GM12878 (cell line): ENCODE measurements around the gene GPR176. TPM values are rescaled to one million over a fixed set of nuclear protein-coding genes. Genes with fewer than 3 reads are reported as not detected.

Source experiments
- ATAC-seq: fragments of 200-7000 bp; cut with Tn5 transposase; 3 replicates; pipeline ENCODE4 v1.9.1; 2020; ENCODE audit warnings: mild to moderate bottlenecking, moderate library complexity
- BruUV-seq: library from RNA; stranded (reverse); fragments of 400-500 nt; replicated peaks from 2 replicates; lab custom pipeline; 2021; lab: Mats Ljungman, UMichigan
- CTCF ChIA-PET: fragments of 300-600 bp; sonication (Branson Sonifier 250); formaldehyde crosslinking; extraction: SDS; loops from one replicate; lab custom pipeline; 2021; ENCODE audit warnings: inconsistent platforms; lab: Yijun Ruan, JAX
- POLR2A ChIA-PET: fragments of 350-600 bp; formaldehyde crosslinking; extraction: SDS; loops from one replicate; lab custom pipeline; 2021; ENCODE audit warnings: inconsistent platforms; lab: Charles Lee
- RAD21 ChIA-PET: fragments of 300-600 bp; sonication (Branson Sonifier 250); formaldehyde crosslinking; loops from one replicate; lab custom pipeline; 2023; ENCODE audit warnings: antibody characterized with exemption; ENCODE audit not compliant: unreplicated experiment; lab: Charles Lee
- SMC1A ChIA-PET: fragments of 300-600 bp; sonication (Branson Sonifier 250); formaldehyde crosslinking; loops from one replicate; lab custom pipeline; 2023; ENCODE audit not compliant: unreplicated experiment, uncharacterized antibody; lab: Charles Lee
- DNase-seq: peaks from one replicate; pipeline ENCODE4 v3.0.0-alpha.2; 2011; ENCODE audit warnings: low read depth, low spot score
- FAIRE-seq: peaks from 3 replicates; lab custom pipeline; 2011; peaks lifted over from hg19 to GRCh38; lab: Jason Lieb, UNC
- H2AFZ ChIP-seq: 2 replicates; pipeline ENCODE4 v1.6.0; 2011; ENCODE audit warnings: low read depth, low read length, control low read depth; ENCODE audit not compliant: control insufficient read depth
- H3K27ac ChIP-seq: 2 replicates; pipeline ENCODE4 v1.5.1; 2011; ENCODE audit warnings: control low read depth; ENCODE audit not compliant: control insufficient read depth, insufficient read depth
- H3K27me3 ChIP-seq, 2 experiments: replicated peaks in 1 of 2; 2 replicates each; pipeline versions ENCODE4 v1.6.0 to v1.6.1; 2011; ENCODE audit warnings: low read length in 1 of 2; ENCODE audit not compliant: control insufficient read depth in 2 of 2, insufficient read depth in 2 of 2
- H3K36me3 ChIP-seq, 2 experiments: 2 replicates each; pipeline ENCODE4 v1.5.1; 2011; ENCODE audit warnings: low read length in 1 of 2; ENCODE audit not compliant: control insufficient read depth in 2 of 2, insufficient read depth in 2 of 2
- H3K4me1 ChIP-seq: 2 replicates; pipeline ENCODE4 v1.6.1; 2011; ENCODE audit warnings: mild to moderate bottlenecking, low read length, moderate library complexity, mixed read lengths; ENCODE audit not compliant: control insufficient read depth, insufficient read depth
- H3K4me2 ChIP-seq: 2 replicates; pipeline ENCODE4 v1.6.0; 2011; ENCODE audit warnings: control low read depth; ENCODE audit not compliant: control insufficient read depth, insufficient read depth
- H3K4me3 ChIP-seq: fragments of 200-600 bp; sonication (generic); 2 replicates; pipeline ENCODE4 v1.5.1; 2016
- H3K79me2 ChIP-seq: 2 replicates; pipeline ENCODE4 v1.6.0; 2011; ENCODE audit warnings: low read length; ENCODE audit not compliant: control insufficient read depth, insufficient read depth
- H3K9ac ChIP-seq: 2 replicates; pipeline ENCODE4 v1.8.0; 2011; ENCODE audit warnings: low read length, control low read depth, mixed read lengths; ENCODE audit not compliant: control insufficient read depth, insufficient read depth
- H3K9me3 ChIP-seq: replicated peaks from 3 replicates; pipeline ENCODE4 v1.5.1; 2011; ENCODE audit warnings: mild to moderate bottlenecking, low read length; ENCODE audit not compliant: control insufficient read depth, insufficient read depth
- H4K20me1 ChIP-seq: 2 replicates; pipeline ENCODE4 v1.6.0; 2011; ENCODE audit not compliant: control insufficient read depth, insufficient read depth
- FOXK2 ChIP-seq: fragments of 450-650 bp; IDR thresholded peaks from 2 replicates; pipeline ENCODE4 v1.6.1; 2017; ENCODE audit warnings: mild to moderate bottlenecking, moderate library complexity
- HDAC2 ChIP-seq: fragments of 200-600 bp; sonication (generic); IDR thresholded peaks from 2 replicates; pipeline ENCODE4 v1.6.1; 2017
- MEF2A ChIP-seq: IDR thresholded peaks from 2 replicates; pipeline ENCODE4 v1.6.1; 2011; ENCODE audit warnings: low read depth, mild to moderate bottlenecking, low read length, moderate library complexity; ENCODE audit not compliant: insufficient read depth
- MYB ChIP-seq: fragments of 150-350 bp; IDR thresholded peaks from 2 replicates; pipeline ENCODE4 v1.6.1; 2014; ENCODE audit warnings: mild to moderate bottlenecking, low read depth, low read length, borderline replicate concordance
- PKNOX1 ChIP-seq: fragments of 450-650 bp; IDR thresholded peaks from 2 replicates; pipeline ENCODE4 v1.6.1; 2016; ENCODE audit warnings: mild to moderate bottlenecking
- SPI1 ChIP-seq: IDR thresholded peaks from 2 replicates; pipeline ENCODE4 v1.6.1; 2011; ENCODE audit warnings: low read depth, mild to moderate bottlenecking, low read length, moderate library complexity, borderline replicate concordance; ENCODE audit not compliant: insufficient read depth
- STAT1 ChIP-seq: fragments of 450-650 bp; conservative IDR thresholded peaks from 2 replicates; pipeline ENCODE4 v1.6.1; 2014; ENCODE audit warnings: antibody characterized with exemption, mild to moderate bottlenecking
- ZBTB40 ChIP-seq: fragments of 450-650 bp; IDR thresholded peaks from 2 replicates; pipeline ENCODE4 v1.6.1; 2016; ENCODE audit warnings: mild to moderate bottlenecking, moderate library complexity, borderline replicate concordance
- WGBS: methylation state at CpG from one replicate; pipeline ENCODE4 v1.1.6; 2016; ENCODE audit warnings: low lambda C conversion rate; ENCODE audit not compliant: insufficient replicate concordance, insufficient coverage; ENCODE audit errors: missing lambda C conversion rate; 5-methylcytosine and 5-hydroxymethylcytosine counted together
- in situ Hi-C: fragments of 300-500 bp; cut with MboI; formaldehyde crosslinking; loops from 9 replicates; pipeline ENCODE4 v1.14.3; 2018; ENCODE audit warnings: mixed read lengths
- intact Hi-C: fragments of 100-400 bp; cut with micrococcal nuclease; formaldehyde crosslinking; loops from one replicate; pipeline ENCODE4 v1.14.2; 2022; ENCODE audit not compliant: unreplicated experiment
- polyA plus RNA-seq, 11 experiments: library from polyadenylated mRNA; depleted of rRNA in 4 of 11; unstranded in 6 of 11; stranded (reverse) in 5 of 11; fragments of >200 nt; fragmentation: Nextera tagmentation in 4 of 11; fragmentation: Illumina TruSeq in 1 of 11; extraction: Ambion mirVana in 4 of 11; extraction: Trizol in 1 of 11; gene quantifications; 1 replicate in 1 of 11; 2 replicates in 10 of 11; pipeline versions ENCODE4 v1.2.1 to v1.2.3, GENCODE V29; 2011 to 2016; ENCODE audit warnings: inconsistent platforms in 2 of 11, missing spikeins in 2 of 11, low read depth in 1 of 11
- total RNA-seq, 4 experiments: library from RNA; depleted of rRNA in 3 of 4; stranded (reverse); fragments of >200 nt in 3 of 4; fragmentation: Illumina TruSeq in 1 of 4; extraction: Trizol in 1 of 4; gene quantifications; 2 replicates each; pipeline versions ENCODE4 v1.2.1 to v1.2.3, GENCODE V29; 2013 to 2021

GPR176 gene
- total and polyA plus RNA-seq, 10 of the 15 experiments (the other 5 are each of a cell fraction or from before 2014, with no cell fraction given) = 0.02 to 0.33 (median 0.16) TPM; not detected in 4

GRCh38 chr15:39907216-39907615 is 12.8 kb downstream of the GPR176 start:
- intact Hi-C loops (no loop called here), in situ Hi-C loops (no loop called here)
- POLR2A ChIA-PET = no interaction called here
- H3K4me1 ChIP-seq = no peaks in the 10 kb centered on the region
- ATAC-seq (no peak), FAIRE-seq (no peak), DNase-seq (no peak)
- RAD21 ChIA-PET = no interaction called here
- no peak overlapping the region for H3K27ac ChIP-seq
- CTCF ChIA-PET = interaction anchor here (0.7 to 1.5 kb wide), 4 partner anchors 19 to 32 kb away, joined by 3 to 4 read pairs (median 3); partner anchors contain the start of gene EIF2AK4
- no peak for TF ChIP-seq FOXK2
- no peak for TF ChIP-seq STAT1
- no peak for TF ChIP-seq MYB
- TF ChIP-seq ZBTB40 = no peak
- TF ChIP-seq MEF2A = no peak
- TF ChIP-seq PKNOX1 = no peak
- TF ChIP-seq HDAC2 = no peak
- TF ChIP-seq SPI1 = no peak
- no peak overlapping the region for H3K9ac ChIP-seq
- H3K4me3 ChIP-seq = no peak overlapping the region
- SMC1A ChIA-PET = interaction anchor here (1.4 kb wide), 2 partner anchors 10 to 19 kb away, joined by 4 read pairs; no protein-coding TSS in a partner anchor
- no peak overlapping the region for H2AFZ ChIP-seq
- no peaks in the 10 kb centered on the region for H3K9me3 ChIP-seq
- H4K20me1 ChIP-seq = no peaks in the 10 kb centered on the region
- no peaks in the 10 kb centered on the region for H3K36me3 ChIP-seq
- no peak overlapping the region for H3K4me2 ChIP-seq
- H3K27me3 ChIP-seq = peaks cover 0 to 1% of the 10 kb centered on the region in 2 experiments; a peak in 1 of 4 replicates
- BruUV-seq = no TSS peak
- WGBS = 52% methylated on average over 3 of the region's 3 CpGs
- no peaks in the 10 kb centered on the region for H3K79me2 ChIP-seq
